Measurements from ENCODE around the gene P2RY6.

Gene P2RY6

GRCh38 chr11:73320763-73321603 lies 48.8 kb downstream of the P2RY6 start:
- DNase-seq, result no peak

- no peak for DNase-seq
These were observed 49.7 kb downstream of the P2RY6 start for GRCh38 chr11:73321604-73322381.

GRCh38 chr11:73322382-73323306 lies 50.5 kb downstream of the P2RY6 start:
- no peak for DNase-seq

- no peak for DNase-seq
These were observed 51.3 kb downstream of the P2RY6 start for GRCh38 chr11:73323464-73323863.

GRCh38 chr11:73324116-73324515 lies 52.0 kb downstream of the P2RY6 start:
- no peak for DNase-seq

- no peak for DNase-seq
These were observed 52.5 kb downstream of the P2RY6 start for GRCh38 chr11:73324665-73325035.

- DNase-seq, result no peak
These were observed 53.2 kb downstream of the P2RY6 start for GRCh38 chr11:73325036-73325981.

GRCh38 chr11:73326929-73327811 lies 55.0 kb downstream of the P2RY6 start:
- DNase-seq, result no peak

- DNase-seq, result no peak
These were observed 55.8 kb downstream of the P2RY6 start for GRCh38 chr11:73327812-73328364.

- no peak for DNase-seq
These were observed 58.5 kb downstream of the P2RY6 start for GRCh38 chr11:73330569-73331093.

- no peak for DNase-seq
These were observed 59.2 kb downstream of the P2RY6 start for GRCh38 chr11:73331138-73331916.

- no peak for DNase-seq
These were observed 61.0 kb downstream of the P2RY6 start for GRCh38 chr11:73333173-73333572.

- DNase-seq, result no peak
These were observed 61.7 kb downstream of the P2RY6 start for GRCh38 chr11:73333640-73334383.

- no peak for DNase-seq
These were observed 62.5 kb downstream of the P2RY6 start for GRCh38 chr11:73334384-73335203.

GRCh38 chr11:73335204-73335923 lies 63.2 kb downstream of the P2RY6 start:
- DNase-seq, result peak; percentile 20

GRCh38 chr11:73337846-73338245 lies 65.7 kb downstream of the P2RY6 start:
- DNase-seq, result no peak

GRCh38 chr11:73338279-73338678 lies 66.1 kb downstream of the P2RY6 start:
- DNase-seq, result no peak

All from NCI-H510A (cell line).